OCI-M2 (cell line): ENCODE data around the gene SERPINE1.

Source experiments
- DNase-seq: peaks from one replicate; lab custom pipeline; 2025; ENCODE audit not compliant: unreplicated experiment; lab: John Stamatoyannopoulos, UW

The SERPINE1 gene

DNA sequence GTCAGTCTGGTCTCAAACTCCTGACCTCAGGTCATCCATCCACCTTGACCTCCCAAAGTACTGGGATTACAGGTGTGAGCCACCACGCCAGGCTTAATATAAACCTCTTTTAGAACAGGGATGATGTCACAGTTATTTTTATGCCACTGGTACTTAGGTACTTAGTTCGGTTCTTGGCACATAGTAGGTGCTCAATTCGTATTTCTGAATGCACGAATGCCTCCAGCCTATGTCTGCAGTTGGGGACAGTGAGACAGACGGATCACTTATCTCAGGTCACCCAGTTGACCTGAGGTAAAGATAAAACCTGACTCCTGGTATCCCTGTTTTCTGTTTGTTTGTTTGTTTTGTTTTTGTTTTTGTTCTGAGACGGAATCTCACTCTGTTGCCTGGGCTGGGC, 59.3 kb downstream of the SERPINE1 start:
- no peak for DNase-seq

DNA sequence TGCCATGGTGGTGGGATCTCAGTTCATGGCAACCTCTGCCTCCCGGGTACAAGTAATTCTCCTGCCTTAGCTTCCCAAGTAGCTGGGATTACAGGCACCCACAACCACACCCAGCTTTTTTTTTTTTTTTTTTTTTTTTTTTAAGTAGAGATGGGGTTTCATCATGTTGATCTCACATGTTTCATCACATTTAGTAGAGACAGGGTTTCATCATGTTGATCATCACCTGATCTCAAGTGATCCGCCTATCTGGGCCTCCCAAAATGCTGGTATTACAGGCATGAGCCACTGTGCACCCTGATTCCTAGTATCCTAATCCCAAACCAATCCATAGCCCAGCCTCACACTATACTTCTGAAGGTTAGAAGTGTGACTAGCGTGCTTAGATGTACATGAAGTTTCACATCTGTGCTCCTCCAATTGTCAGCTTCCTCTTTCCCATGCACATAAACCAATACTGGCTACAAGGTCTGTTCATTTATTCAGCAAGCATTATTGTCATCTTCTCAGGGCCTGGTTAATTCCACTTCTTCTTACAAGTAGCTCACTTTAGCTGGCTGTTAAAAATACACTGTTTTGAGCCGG, 60.0 kb downstream of the SERPINE1 start:
- no peak for DNase-seq
